Measurements from ENCODE around the gene PLCZ1.
"Not testable (repeated sequence)": the region's sequence is repeated elsewhere in the genome, so short reads cannot be mapped to it uniquely, and the experiment has no call there.

The PLCZ1 gene, protein sequence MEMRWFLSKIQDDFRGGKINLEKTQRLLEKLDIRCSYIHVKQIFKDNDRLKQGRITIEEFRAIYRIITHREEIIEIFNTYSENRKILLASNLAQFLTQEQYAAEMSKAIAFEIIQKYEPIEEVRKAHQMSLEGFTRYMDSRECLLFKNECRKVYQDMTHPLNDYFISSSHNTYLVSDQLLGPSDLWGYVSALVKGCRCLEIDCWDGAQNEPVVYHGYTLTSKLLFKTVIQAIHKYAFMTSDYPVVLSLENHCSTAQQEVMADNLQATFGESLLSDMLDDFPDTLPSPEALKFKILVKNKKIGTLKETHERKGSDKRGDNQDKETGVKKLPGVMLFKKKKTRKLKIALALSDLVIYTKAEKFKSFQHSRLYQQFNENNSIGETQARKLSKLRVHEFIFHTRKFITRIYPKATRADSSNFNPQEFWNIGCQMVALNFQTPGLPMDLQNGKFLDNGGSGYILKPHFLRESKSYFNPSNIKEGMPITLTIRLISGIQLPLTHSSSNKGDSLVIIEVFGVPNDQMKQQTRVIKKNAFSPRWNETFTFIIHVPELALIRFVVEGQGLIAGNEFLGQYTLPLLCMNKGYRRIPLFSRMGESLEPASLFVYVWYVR

DNA sequence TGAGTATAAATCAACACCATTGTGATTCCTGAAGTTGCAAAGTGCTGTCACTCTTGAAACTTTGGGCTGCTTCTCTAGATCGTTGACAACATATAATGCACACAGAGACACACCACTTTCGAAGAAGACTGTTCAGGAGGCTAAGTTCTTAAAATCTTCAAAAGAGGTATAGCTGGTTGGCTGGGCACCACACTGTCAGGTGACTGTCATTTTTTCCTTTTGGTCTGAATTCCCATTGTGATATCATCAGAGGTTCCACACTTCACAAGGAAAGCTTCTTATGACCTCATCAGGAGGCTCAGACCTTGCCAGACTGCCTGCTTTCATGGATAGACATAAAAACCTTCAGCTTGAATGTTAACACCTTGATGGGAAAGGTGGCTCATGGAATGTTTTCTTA is at the start of gene PLCZ1, which contains the start of gene CAPZA3:
PLCZ1 (minus strand) TSS at position 194 of the 400 bp plus-strand sequence. CDS start 641 bp downstream, outside the sequence.
CAPZA3 (plus strand) TSS at position 301 of the 400 bp plus-strand sequence. CDS start 150 bp downstream, outside the sequence.
- no peak for DNase-seq

DNA sequence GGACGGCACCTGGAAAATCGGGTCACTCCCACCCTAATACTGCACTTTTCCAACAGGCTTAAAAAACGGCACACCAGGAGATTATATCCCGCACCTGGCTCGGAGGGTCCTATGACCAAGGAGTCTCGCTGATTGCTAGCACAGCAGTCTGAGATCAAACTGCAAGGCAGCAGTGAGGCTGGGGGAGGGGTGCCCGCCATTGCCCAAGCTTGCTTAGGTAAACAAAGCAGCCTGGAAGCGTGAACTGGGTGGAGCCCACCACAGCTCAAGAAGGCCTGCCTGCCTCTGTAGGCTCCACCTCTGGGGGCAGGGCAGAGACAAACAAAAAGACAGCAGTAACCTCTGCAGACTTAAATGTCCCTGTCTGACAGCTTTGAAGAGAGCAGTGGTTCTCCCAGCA is 47.7 kb upstream of the PLCZ1 start:
- not testable (repeated sequence) for DNase-seq

DNA sequence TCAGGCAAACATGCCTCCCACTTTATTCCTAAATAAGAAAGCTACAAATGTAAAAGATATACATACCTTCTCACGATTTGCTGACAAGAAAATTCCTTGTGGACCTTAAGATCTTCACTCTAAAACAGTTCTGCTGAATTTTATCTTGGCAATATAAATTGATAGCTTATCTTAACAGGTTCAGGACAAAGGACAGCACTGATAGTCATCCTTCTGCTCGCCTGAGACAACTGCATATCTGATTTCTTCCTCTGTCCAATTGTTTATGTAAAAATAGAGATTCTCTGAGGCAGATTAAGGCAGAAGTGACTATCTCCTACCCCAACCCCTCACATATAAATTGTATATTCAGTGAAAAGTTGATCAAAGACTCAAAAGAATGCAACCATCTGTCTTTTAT is 45.0 kb upstream of the PLCZ1 start:
- DNase-seq = no peak

DNA sequence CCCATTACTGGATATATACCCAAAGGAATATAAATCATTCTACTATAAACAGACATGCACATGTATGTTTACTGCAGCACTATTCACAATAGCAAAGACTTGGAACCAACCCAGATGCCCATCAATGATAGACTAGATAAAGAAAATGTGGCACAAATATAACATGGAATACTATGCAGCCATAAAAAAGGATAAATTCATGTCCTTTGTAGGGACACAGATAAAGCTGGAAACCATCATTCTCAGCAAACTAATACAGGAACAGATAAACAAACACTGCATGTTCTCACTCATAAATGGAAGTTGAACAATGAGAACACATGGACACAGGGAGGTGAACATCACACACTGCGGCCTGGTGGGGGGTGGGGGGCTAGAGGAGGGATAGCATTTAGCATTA is 28.7 kb upstream of the PLCZ1 start:
- DNase-seq = not testable (repeated sequence)

DNA sequence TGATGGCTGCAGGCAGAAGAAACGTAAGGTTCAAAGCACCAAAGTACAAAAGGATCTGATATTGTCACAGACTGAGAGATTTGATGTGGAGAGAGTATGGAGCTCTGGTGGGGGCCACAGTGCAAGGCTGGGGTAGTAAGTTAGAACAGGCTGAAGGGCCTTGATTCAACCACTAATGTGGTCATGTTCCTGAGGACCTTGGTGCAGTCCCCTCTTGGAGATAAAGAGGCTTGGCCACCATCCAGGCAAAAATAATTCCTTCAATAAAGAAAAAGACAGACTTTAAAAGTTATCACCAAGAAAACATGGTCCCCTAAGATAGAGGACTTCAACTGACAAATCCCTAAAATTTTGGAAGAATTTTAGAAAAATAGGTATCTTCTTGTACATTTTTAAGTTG is 17.5 kb upstream of the PLCZ1 start:
- DNase-seq = no peak

DNA sequence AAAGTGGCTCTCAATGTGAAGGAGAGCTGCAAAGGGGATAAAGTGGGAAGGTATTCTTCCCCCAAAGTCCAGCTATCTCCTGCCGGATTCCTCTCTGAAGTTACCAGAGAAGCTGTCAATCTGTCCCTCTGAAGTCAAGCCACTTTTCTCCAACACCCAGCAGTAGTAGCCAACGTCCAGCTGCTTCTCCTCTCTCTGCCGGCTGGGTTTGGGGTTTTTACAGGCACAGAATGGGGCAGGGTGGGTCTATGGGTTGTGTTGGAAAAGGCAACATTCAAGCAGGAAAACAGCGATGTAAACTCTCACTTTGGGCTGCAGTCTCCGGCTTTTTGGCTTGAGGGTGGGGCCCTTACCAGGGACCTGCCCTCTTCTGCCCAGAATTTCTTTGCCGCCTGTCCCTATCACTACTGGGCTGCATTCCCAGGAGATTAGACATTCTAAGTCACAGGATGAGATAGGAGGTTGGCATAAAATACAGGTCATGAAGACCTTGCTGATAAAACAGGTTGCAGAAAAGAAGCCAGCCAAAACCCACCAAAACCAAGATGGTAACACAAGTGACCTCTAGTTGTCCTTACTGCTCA is 16.4 kb upstream of the PLCZ1 start:
- DNase-seq = no peak

DNA sequence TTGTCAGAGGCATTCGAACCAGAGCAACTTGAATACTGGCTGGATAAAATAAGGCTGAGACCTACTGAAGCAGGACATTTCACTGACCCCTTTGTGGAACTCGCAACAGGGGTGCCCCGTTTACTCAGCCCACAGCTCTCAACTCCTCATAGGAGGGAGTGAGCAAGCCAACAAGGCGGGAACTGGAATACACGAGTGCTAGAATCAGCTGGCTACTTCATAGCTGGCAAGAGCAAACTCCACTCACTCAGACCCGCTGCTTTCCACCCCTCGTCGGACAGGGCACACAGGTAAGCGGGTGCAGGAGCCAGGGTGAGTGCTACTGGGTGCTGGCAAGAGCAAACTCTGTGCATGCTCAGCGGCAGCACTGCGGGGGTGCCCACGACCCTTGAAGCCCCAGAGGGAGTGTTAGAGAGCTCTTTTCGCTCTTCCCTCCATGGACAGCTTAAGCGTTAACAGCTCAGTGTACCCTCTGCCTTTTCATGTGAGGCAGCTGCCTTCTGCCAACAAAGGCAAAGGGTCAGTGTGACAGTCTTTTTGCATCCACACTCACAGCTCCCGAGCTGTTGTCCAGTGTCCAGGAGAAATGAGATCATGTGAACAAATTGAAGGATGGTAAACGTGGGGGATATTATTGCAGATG is 15.8 kb upstream of the PLCZ1 start:
- peak in 1 of 14 donors; percentile 9 for DNase-seq

DNA sequence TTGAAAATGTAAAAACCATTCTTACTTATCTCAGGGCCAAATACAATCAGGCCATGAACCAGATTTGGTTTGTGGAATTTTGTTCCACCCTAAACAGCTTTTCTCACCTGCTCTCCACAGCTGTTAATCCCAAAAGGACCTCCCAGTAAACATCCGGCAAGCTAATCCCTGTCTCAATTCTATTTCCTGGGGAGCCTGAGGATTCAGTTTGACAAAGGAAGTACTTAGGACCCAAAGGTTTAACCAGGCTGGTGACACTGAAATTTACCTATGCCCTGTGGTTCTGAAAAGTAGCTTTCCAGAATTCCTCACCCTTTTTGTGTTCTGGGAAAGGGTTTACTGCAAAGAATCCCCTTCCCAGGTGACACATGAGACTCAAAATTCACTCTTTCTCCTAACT is 15.1 kb upstream of the PLCZ1 start:
- DNase-seq = no peak

DNA sequence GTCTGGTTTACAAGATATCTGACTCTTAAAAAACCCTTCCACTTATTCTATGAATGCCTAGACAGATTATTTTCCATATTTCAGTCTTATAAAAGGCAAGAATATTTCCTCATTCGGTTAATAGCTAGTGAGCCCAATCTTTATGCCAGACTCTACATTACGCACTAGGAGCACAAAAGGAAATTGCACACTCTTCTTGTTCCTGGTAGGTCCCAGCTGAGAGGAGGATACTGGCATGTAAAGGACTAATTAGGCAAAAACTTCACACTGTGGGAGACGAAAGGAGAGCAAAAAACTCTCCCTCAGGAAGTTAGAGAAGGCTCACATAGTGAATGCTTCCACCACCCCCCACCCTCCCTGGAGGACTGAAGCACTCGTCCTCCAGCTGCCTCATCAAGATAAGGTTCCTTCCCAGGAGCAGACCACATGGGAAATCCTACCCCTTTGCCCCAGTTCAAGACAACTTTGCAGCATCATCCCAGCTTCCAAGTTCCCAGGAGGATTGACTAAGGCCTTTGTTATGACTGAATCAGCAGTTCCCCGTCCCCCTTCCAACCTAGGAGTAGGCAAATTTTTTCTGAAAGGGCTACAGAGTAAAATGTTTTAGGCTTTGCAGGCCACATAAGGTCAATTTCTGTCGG is 14.6 kb upstream of the PLCZ1 start:
- no peak for DNase-seq

DNA sequence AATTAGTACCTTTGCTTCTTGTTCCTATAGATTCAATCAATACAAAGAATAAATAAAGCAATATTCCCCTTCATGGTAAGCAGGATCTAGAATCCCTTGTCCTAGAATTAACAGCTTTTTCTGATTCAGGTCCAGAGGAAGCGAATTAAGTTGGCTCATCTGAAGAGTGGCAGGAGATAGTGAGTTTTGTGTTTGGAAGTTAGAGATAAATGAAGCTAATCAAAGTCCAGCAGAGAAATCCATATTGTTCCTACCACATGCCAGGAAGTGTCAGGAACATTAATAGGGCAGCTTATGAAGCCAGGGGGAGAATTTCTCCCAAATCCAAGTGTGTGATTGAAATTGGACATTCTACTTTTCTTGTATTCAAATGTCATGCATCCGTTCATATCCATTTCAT is 14.1 kb upstream of the PLCZ1 start:
- DNase-seq = no peak

DNA sequence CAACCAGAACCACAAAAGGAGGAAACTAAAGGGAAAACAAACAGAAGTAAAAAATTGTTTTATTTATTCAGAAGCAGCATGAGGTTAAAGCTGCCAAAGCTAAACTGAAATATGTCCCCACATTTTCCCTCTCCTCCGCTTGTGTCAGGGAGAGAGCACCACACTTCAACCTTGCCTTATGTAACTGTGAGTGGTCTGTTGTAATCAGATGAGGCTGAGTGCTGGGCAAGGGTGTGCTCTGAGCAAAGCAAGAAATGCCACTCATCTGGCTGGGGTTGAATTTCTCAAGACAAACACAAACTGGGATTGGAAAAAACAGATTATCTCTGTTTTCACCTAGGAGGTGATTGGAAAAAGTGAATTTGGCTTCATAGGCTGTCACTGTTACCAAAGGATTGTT is 12.3 kb upstream of the PLCZ1 start:
- no peak for DNase-seq

DNA sequence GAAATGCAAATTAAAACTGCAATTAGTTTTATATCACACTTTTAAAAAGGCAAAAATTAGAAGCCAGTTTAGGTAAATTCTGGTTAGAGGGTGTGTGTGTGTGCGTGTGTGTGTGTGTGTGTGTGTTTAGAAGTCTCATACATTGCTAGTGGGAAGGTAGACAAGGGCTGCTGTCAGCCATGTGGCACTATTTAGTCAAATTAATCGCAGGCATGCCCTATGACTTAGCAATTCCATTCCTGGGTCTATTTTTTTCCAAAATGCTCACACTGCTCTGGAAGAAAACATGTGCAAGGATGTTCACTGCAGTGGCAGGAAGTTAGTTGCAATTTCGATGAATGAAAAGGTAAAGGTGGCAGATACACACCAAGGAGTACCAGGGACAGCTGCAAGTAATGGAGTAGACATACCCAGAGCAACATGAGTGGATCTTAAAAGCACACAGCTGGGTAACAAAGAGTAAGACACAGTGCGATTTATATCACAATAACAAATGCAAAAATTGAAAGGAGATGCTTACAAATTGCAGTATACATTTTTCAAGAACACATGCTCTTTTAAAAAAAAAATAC is 11.7 kb upstream of the PLCZ1 start:
- no peak for DNase-seq

DNA sequence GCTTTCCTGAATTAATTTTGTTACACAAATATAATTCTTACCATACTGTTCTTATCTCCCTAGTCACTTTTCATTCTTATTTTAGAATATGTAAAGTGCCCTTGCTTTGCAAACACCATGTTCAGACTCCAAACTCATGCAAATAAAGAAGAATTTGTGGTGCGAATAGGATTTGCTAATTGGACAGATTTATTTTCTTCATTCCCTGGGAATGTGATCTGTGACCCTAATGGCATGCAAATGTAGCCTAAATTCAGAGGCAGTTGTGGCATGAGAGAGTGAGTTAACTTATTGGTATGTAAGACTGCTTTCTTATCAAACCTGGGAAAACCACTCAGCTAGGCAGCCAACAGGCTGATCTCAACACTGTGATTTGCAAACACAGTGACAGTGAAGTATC is 10.1 kb upstream of the PLCZ1 start:
- DNase-seq = no peak

DNA sequence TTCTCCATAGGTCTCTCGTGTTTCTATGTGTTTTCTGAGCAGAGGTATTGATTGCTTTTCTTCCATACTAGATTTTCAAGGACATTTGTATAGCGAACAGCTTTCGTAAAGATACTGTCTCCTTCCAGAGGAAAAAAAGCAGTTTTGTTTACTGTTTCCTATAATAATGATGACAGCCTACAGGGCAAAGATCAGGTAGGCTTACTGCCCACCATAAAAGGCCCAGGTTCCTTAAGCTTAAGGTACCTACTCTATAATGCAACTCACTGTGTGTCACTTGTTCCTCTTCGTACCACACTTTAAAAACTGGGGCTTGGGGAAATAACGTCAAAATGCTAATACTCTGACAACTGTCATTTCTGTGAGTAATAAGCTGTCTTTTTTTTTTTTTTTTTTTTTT is 6.7 kb downstream of the PLCZ1 start:
- DNase-seq = no peak

DNA sequence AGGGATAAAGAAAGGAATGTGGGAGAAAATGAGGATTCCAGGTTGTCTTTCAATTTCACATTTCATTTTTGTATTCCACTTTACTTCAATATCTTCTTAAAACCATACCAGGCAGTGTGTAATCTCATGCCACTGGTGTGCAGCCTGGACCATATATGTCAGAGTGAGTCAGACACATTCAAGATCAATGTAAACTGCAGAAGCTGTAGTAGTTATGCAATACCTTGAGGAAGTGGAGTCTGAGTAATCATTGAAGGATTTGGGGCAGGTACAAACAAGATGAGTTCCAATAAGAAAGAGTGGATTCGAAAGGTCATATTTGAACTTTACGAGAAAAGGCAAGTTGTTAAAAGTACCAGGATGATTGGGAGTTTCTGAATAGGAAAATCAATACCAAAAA is 14.1 kb downstream of the PLCZ1 start:
- DNase-seq = no peak

DNA sequence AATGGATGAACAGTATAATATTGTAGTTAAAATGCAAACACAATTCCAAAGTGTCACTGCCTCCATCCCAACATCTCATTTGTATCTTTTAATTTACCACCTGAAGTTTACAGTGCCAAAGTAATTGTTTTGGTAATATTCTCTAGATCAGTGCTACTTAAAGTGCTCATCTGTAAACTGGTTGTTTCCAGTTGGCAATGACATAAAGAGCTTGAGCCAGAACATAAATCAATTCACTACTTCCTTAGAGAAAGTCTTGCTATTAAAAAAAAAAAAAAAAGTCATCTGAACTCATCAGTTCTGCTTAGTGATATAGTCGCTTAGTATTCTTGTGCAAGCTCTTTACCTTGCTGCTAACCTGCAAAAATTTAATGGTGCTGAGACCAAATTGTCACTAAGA is 16.4 kb downstream of the PLCZ1 start:
- DNase-seq = no peak

DNA sequence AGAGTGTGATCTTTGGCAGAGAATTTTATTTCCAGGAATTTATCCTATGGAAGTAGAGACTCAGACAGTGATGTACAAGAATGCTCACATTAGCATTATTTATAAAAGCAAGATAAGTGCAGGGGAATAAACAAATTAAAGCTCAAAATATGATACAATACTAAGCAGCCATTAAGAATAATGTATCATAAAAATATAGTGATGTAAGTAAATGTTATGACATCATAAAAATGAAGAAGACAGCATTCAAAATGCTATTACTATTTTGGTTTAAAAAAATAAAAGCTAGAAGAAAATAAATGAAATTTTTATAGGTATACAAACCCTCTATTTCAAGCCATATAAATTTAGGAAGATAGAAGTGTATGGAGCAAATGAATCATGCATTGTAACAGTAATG is 17.1 kb downstream of the PLCZ1 start:
- DNase-seq = no peak

DNA sequence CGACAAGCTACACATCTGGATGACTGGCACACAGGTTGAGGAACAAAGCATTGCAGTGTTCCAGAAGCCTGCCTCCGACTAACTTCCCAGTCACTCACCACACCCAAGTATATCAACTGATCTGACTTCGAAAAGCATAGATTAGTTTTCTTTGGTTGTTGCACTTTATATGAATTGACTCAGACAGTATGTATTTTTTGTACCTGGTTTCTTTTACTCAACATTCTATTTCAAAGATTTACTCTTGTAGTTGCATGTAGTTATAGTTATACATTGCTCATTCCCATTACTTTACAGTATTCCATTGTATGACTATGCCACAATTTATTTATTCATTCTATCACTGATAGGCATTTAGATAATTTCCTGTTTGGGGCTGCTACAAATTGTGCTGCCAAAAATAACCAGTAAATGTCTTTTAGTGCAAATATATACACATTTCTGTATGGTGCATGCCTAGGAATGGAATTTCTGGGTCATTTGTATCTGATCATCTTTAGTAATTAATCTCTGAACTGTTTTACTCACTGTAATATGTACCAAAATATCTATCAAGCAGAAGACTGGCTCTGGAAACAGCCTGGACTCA is 17.8 kb downstream of the PLCZ1 start:
- no peak for DNase-seq

DNA sequence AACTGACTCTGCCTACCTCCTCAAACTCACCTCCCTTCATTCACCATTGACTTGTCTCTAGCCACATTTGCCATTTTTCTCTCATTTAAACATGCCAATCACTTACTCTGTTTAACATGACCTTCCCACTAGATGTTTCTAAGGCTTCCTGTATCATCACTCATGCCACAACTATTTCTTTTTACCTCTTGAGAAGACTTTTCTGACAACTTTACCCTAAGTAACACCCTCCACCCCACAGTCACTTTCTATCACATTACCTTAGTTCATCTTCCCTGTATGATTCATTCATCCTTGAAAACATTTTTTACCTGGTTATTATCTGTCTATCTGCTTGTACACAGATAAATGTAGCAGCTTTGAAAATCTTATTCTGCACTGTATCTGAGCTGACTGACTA is 19.4 kb downstream of the PLCZ1 start:
- no peak for DNase-seq

DNA sequence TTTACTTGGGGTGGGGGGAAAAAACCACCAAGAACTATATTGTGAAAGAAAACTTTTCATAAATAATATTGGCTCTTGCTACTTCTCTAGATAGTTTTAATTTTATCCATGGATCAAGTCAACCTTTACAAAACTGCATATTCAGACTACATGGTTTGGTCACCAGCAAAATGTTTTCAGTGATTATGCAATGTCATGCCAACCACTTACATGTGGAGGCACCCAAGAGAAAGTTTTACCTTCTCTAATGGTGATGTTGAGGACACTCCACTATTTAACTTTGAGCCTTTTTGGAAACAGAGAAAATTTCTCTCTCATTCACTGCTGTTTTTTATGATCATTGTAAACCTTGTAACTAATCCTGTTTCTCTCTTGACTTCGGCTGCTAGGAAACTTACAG is 21.6 kb downstream of the PLCZ1 start:
- no peak for DNase-seq

DNA sequence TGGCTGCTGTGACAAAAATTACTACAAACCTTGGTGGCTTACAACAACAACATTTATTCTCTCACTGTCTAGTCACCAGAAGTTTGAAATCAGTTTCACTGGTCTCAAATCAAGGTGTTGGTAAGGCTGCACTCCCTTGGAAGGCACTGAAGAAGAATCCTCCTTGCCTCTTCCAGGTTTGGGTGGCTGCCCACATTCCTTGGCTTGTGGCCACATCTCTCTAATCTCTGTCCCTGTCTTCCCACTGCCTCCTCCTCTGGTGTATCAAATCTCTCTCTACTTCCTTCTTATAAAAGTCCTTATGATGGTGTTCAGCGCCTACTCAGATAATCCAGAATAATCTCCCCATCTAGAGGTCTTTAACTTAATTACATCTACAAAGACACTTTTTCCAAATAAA is 31.0 kb downstream of the PLCZ1 start:
- DNase-seq = no peak

DNA sequence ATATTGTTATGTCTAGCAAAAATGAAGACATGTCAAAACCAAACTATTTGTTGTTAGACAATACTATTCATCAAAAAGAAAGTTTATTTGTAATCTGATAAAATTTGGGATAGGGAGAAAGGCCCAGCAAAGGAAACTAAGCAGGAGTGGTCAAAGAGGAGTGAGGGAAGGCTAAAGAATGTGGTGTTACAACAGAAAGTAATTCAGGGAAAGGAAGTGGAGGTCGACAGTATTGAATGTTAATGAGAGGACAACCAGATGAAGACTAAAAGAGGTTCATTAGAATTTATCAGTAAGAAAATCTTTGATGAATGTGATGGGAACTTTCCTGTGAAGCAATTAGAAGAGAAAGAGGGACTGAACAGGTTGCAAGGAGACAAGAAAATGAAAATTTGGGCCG is 33.9 kb downstream of the PLCZ1 start:
- no peak for DNase-seq

Measured in C1 segment of cervical spinal cord (tissue), 14 donors.